IMR-90 (cell line): ENCODE measurements around the gene RNU6-1. TPM values are rescaled to one million over a fixed set of nuclear protein-coding genes. Genes with fewer than 3 reads are reported as not detected.

Source experiments
- ATAC-seq: fragments of 200-7000 bp; cut with Tn5 transposase; 2 replicates; pipeline ENCODE4 v1.9.1; 2020; ENCODE audit warnings: low read depth, mild to moderate bottlenecking, moderate library complexity
- Bru-seq: library from RNA; stranded (reverse); fragments of 400-500 nt; gene quantifications from one replicate; lab custom pipeline; 2021; lab: Mats Ljungman, UMichigan
- BruChase-seq, 2 experiments: library from RNA; stranded (reverse); fragments of 400-500 nt; gene quantifications; one replicate each; lab custom pipeline; 2021; lab: Mats Ljungman, UMichigan
- BruUV-seq: library from RNA; stranded (reverse); fragments of 400-500 nt; replicated peaks from 2 replicates; lab custom pipeline; 2021; lab: Mats Ljungman, UMichigan
- CTCF ChIA-PET: fragments of 300-600 bp; formaldehyde crosslinking; extraction: SDS; loops from one replicate; lab custom pipeline; 2021; ENCODE audit warnings: antibody characterized with exemption; lab: Yijun Ruan, JAX
- POLR2A ChIA-PET: fragments of 300-600 bp; sonication (Branson Sonifier 250); formaldehyde crosslinking; loops from one replicate; lab custom pipeline; 2022; ENCODE audit warnings: antibody characterized with exemption; ENCODE audit not compliant: unreplicated experiment; lab: Charles Lee
- DNase-seq: peaks from one replicate; pipeline ENCODE4 v3.0.0; 2013
- H2AFZ ChIP-seq: replicated peaks from 2 replicates; pipeline ENCODE3; 2013; ENCODE audit warnings: low read length, mild to moderate bottlenecking; ENCODE audit not compliant: poor library complexity
- H2AK5ac ChIP-seq: 2 replicates; pipeline ENCODE4 v1.6.1; 2013; ENCODE audit warnings: low read depth, low read length, inconsistent platforms
- H2AK9ac ChIP-seq: replicated peaks from 2 replicates; pipeline ENCODE3; 2013; ENCODE audit warnings: mild to moderate bottlenecking, low read depth, low read length, moderate library complexity; ENCODE audit not compliant: poor library complexity
- H2BK120ac ChIP-seq: 2 replicates; pipeline ENCODE4 v1.6.1; 2013; ENCODE audit warnings: low read depth, low read length, inconsistent platforms
- H2BK15ac ChIP-seq: 3 replicates; pipeline ENCODE4 v1.6.1; 2013; ENCODE audit warnings: low read depth, low read length, inconsistent platforms
- H2BK20ac ChIP-seq: 2 replicates; pipeline ENCODE4 v1.6.1; 2013; ENCODE audit warnings: low read depth, mild to moderate bottlenecking, inconsistent platforms, low read length, moderate library complexity
- H2BK5ac ChIP-seq: 2 replicates; pipeline ENCODE4 v1.6.1; 2013; ENCODE audit warnings: mild to moderate bottlenecking, low read depth, low read length, inconsistent platforms; ENCODE audit not compliant: poor library complexity, severe bottlenecking
- H3K14ac ChIP-seq: replicated peaks from 2 replicates; pipeline ENCODE4 v1.6.1; 2013; ENCODE audit warnings: low read depth, low read length, inconsistent platforms
- H3K18ac ChIP-seq: 2 replicates; pipeline ENCODE4 v1.6.1; 2013; ENCODE audit warnings: low read depth, low read length, control low read depth
- H3K23ac ChIP-seq: 2 replicates; pipeline ENCODE4 v1.6.1; 2013; ENCODE audit warnings: low read depth, low read length, inconsistent platforms
- H3K27ac ChIP-seq: 2 replicates; pipeline ENCODE4 v1.5.1; 2013; ENCODE audit warnings: mild to moderate bottlenecking, control low read depth, low read length; ENCODE audit not compliant: insufficient read depth
- H3K27me3 ChIP-seq: 2 replicates; pipeline ENCODE4 v1.6.1; 2013; ENCODE audit warnings: low read length; ENCODE audit not compliant: control insufficient read depth, insufficient read depth
- H3K36me3 ChIP-seq: 2 replicates; pipeline ENCODE4 v1.6.1; 2013; ENCODE audit warnings: low read length, mixed read lengths; ENCODE audit not compliant: control insufficient read depth, insufficient read depth
- H3K4ac ChIP-seq: 2 replicates; pipeline ENCODE4 v1.6.1; 2013; ENCODE audit warnings: low read depth, low read length, inconsistent platforms
- H3K4me1 ChIP-seq: 2 replicates; pipeline ENCODE4 v1.6.1; 2013; ENCODE audit warnings: low read length, mixed read lengths; ENCODE audit not compliant: control insufficient read depth, insufficient read depth
- H3K4me2 ChIP-seq: 2 replicates; pipeline ENCODE4 v1.6.1; 2013; ENCODE audit warnings: low read depth, mild to moderate bottlenecking, control low read depth, low read length, moderate library complexity
- H3K4me3 ChIP-seq: 2 replicates; pipeline ENCODE4 v1.5.1; 2013; ENCODE audit warnings: low read depth, mild to moderate bottlenecking, control low read depth, low read length, moderate library complexity; ENCODE audit not compliant: insufficient read depth
- H3K56ac ChIP-seq: 2 replicates; pipeline ENCODE4 v1.6.1; 2013; ENCODE audit warnings: low read length, inconsistent platforms; ENCODE audit not compliant: insufficient read depth; ENCODE audit errors: extremely low read depth
- H3K79me1 ChIP-seq, 2 experiments: 2 replicates each; pipeline ENCODE4 v1.6.1; 2013; ENCODE audit warnings: low read length in 2 of 2, inconsistent platforms in 1 of 2, low read depth in 1 of 2
- H3K9ac ChIP-seq: 2 replicates; pipeline ENCODE4 v1.6.1; 2013; ENCODE audit warnings: low read depth, low read length, control low read depth
- H3K9me1 ChIP-seq: 2 replicates; pipeline ENCODE4 v1.6.1; 2013; ENCODE audit warnings: low read length, inconsistent platforms; ENCODE audit not compliant: insufficient read depth
- H3K9me3 ChIP-seq: 2 replicates; pipeline ENCODE4 v1.6.1; 2013; ENCODE audit warnings: low read length; ENCODE audit not compliant: control insufficient read depth, insufficient read depth
- H4K20me1 ChIP-seq: 2 replicates; pipeline ENCODE4 v1.6.1; 2013; ENCODE audit warnings: low read length, inconsistent platforms; ENCODE audit not compliant: insufficient read depth
- H4K5ac ChIP-seq: 2 replicates; pipeline ENCODE4 v1.6.1; 2013; ENCODE audit warnings: mild to moderate bottlenecking, low read depth, low read length, control low read depth
- H4K8ac ChIP-seq, 2 experiments: 2 replicates each; pipeline ENCODE4 v1.6.1; 2013; ENCODE audit warnings: low read depth in 2 of 2, low read length in 2 of 2, control low read depth in 1 of 2, inconsistent platforms in 1 of 2
- H4K91ac ChIP-seq: 2 replicates; pipeline ENCODE4 v1.6.1; 2013; ENCODE audit warnings: low read depth, low read length, inconsistent platforms; ENCODE audit not compliant: insufficient read depth
- BHLHE40 ChIP-seq: fragments of 150-350 bp; IDR thresholded peaks from 2 replicates; pipeline ENCODE4 v1.6.1; 2016; ENCODE audit warnings: mild to moderate bottlenecking, low read depth, low read length
- CEBPB ChIP-seq: IDR thresholded peaks from 2 replicates; pipeline ENCODE4 v1.6.1; 2012; ENCODE audit warnings: low read depth, low read length, improper control_type of control experiment
- CHD1 ChIP-seq: IDR thresholded peaks from 2 replicates; pipeline ENCODE4 v1.6.1; 2012; ENCODE audit warnings: low read depth, low read length, improper control_type of control experiment
- ELK1 ChIP-seq: fragments of 150-350 bp; IDR thresholded peaks from 2 replicates; pipeline ENCODE4 v1.6.1; 2016; ENCODE audit warnings: low read depth, mild to moderate bottlenecking, low read length, moderate library complexity, borderline replicate concordance
- MAFK ChIP-seq: IDR thresholded peaks from 2 replicates; pipeline ENCODE4 v1.6.1; 2012; ENCODE audit warnings: low read depth, low read length, improper control_type of control experiment
- MAZ ChIP-seq: IDR thresholded peaks from 2 replicates; pipeline ENCODE4 v1.6.1; 2012; ENCODE audit warnings: low read depth, mild to moderate bottlenecking, low read length, improper control_type of control experiment, moderate library complexity, borderline replicate concordance
- MXI1 ChIP-seq: IDR thresholded peaks from 2 replicates; pipeline ENCODE4 v1.6.1; 2012; ENCODE audit warnings: low read depth, mild to moderate bottlenecking, low read length, moderate library complexity, borderline replicate concordance
- NFE2L2 ChIP-seq: fragments of 150-350 bp; IDR thresholded peaks from 2 replicates; pipeline ENCODE4 v1.6.1; 2016; ENCODE audit warnings: low read depth, mild to moderate bottlenecking, low read length
- POLR2A ChIP-seq: IDR thresholded peaks from 2 replicates; pipeline ENCODE4 v1.6.1; 2012; ENCODE audit warnings: mild to moderate bottlenecking, low read depth, low read length
- RAD21 ChIP-seq: IDR thresholded peaks from 2 replicates; pipeline ENCODE4 v1.6.1; 2012; ENCODE audit warnings: low read length, improper control_type of control experiment
- RCOR1 ChIP-seq: IDR thresholded peaks from 2 replicates; pipeline ENCODE4 v1.6.1; 2012; ENCODE audit warnings: mild to moderate bottlenecking, low read length, improper control_type of control experiment; ENCODE audit not compliant: insufficient replicate concordance
- RFX5 ChIP-seq: IDR thresholded peaks from 2 replicates; pipeline ENCODE4 v1.8.0; 2012; ENCODE audit warnings: low read depth, mild to moderate bottlenecking, low read length, moderate library complexity
- USF2 ChIP-seq: fragments of 150-350 bp; IDR thresholded peaks from 2 replicates; pipeline ENCODE4 v1.6.1; 2017; ENCODE audit warnings: mild to moderate bottlenecking, antibody characterized with exemption, low read length, low read depth
- WGBS, 2 experiments: methylation state at CpG; one replicate each; pipeline versions ENCODE4 v1.1.5 to v1.1.7; 2013; ENCODE audit warnings: missing lambda C conversion rate in 2 of 2; ENCODE audit not compliant: insufficient read length in 1 of 2; ENCODE audit errors: extremely low coverage in 2 of 2; 5-methylcytosine and 5-hydroxymethylcytosine counted together
- dilution Hi-C: fragments of 300-500 bp; cut with HindIII; formaldehyde crosslinking; loops from one replicate; pipeline ENCODE4 v1.14.3; 2018; ENCODE audit warnings: low sequenced_read_pairs; ENCODE audit not compliant: unreplicated experiment
- in situ Hi-C: fragments of 300-500 bp; cut with MboI; formaldehyde crosslinking; loops from 3 replicates; pipeline ENCODE4 v1.14.3; 2019; ENCODE audit warnings: low sequenced_read_pairs, inconsistent platforms, mixed read lengths
- intact Hi-C: fragments of 100-400 bp; cut with micrococcal nuclease; formaldehyde crosslinking; loops from 2 replicates; pipeline ENCODE4 v1.10.0; 2022
- long read RNA-seq: library from polyadenylated mRNA; unstranded; transcript quantifications from one replicate; pipeline ENCODE4 v2.0.0, GENCODE V29; 2021; ENCODE audit not compliant: unreplicated experiment
- polyA plus RNA-seq, 3 experiments: library from polyadenylated mRNA; depleted of rRNA; stranded (reverse); fragments of >200 nt; gene quantifications; 2 replicates each; pipeline ENCODE4 v1.2.3, GENCODE V29; 2012; ENCODE audit warnings: low replicate concordance in 1 of 3
- total RNA-seq: library from RNA; depleted of rRNA; stranded (reverse); fragments of >200 nt; gene quantifications from 2 replicates; pipeline ENCODE4 v1.2.3, GENCODE V29; 2012; rRNA removed

Gene RNU6-1
- not detected in 2 replicates for total RNA-seq
- polyA plus RNA-seq (2012; rRNA removed) = not detected in 2 replicates
- polyA plus RNA-seq (2012; cell fraction: cytosol; rRNA removed) = not detected in 2 replicates
- not detected in 2 replicates for polyA plus RNA-seq (2012; cell fraction: nucleus; rRNA removed; ENCODE audit: low replicate concordance)
- not detected for Bru-seq, nascent RNA
- BruChase-seq, experiment 1, labeled RNA remaining after a 6-hour chase = not detected
- BruChase-seq, experiment 2, labeled RNA remaining after a 2-hour chase = not detected
- long read RNA-seq, partial matches to known transcripts = 0 of 1 reads
- long read RNA-seq, other reads (novel, unspliced or antisense) = 0 of 1 reads

GRCh38 chr15:67839929-67840748 lies at the start of gene RNU6-1:
Gene RNU6-1, minus strand, starts transcription at chr15:67840045.
- H3K27me3 ChIP-seq = peaks cover 23% of the 10 kb centered on the region
- in situ Hi-C loops (loop anchor here (5.0 kb wide), 2 partner anchors 383 to 898 kb away; no protein-coding TSS in a partner anchor), dilution Hi-C loops (no loop called here), intact Hi-C loops (loop anchor here (2.0 to 10.0 kb wide), 5 partner anchors 315 to 775 kb away; partner anchors contain the start of gene SMAD3)
- no TSS peak for BruUV-seq
- H3K4ac ChIP-seq = peak within 1 kb of the TSS; percentile 81
- H3K4me2 ChIP-seq = peak within 1 kb of the TSS; percentile 89
- H2BK5ac ChIP-seq = peak within 1 kb of the TSS; percentile 90
- H4K5ac ChIP-seq = peak within 1 kb of the TSS; percentile 73
- peaks cover 15% of the 10 kb centered on the region; the same call in 1 of the 2 replicates for H3K4me1 ChIP-seq
- no peak within 1 kb of the TSS for H2AK5ac ChIP-seq
- 0 out of 2 replicates have a peak, but pooled peaks cover 6% of the 10 kb centered on the region for H3K9me1 ChIP-seq
- H3K27ac ChIP-seq = peak within 1 kb of the TSS; percentile 96
- peak within 1 kb of the TSS; percentile 81; the same call in 1 of the 2 replicates for H3K56ac ChIP-seq
- peak within 1 kb of the TSS; percentile 53; the same call in 1 of the 3 replicates for H2BK15ac ChIP-seq
- 1% methylated on average over 28 of the region's 62 CpGs; no CpG with 5 or more reads in 1 of the 2 experiments for WGBS, 2 experiments
- H3K18ac ChIP-seq = peak within 1 kb of the TSS; percentile 75
- DNase-seq (peak; percentile 91), ATAC-seq (peak; percentile 81)
- peak within 1 kb of the TSS; percentile 85 for H2AK9ac ChIP-seq
- H3K79me1 ChIP-seq = no peaks in the 10 kb centered on the region
- H4K91ac ChIP-seq = peak within 1 kb of the TSS; percentile 86
- no peaks in the 10 kb centered on the region for H3K9me3 ChIP-seq
- ChIA-PET CTCF (interaction anchor here (1.4 kb wide), 1 partner anchor 313 kb away, joined by 3 read pairs; no protein-coding TSS in a partner anchor), POLR2A (interaction anchor here (0.6 kb wide), 1 partner anchor 332 kb away, joined by 7 read pairs; no protein-coding TSS in a partner anchor)
- peak within 1 kb of the TSS; percentile 74 for H3K4me3 ChIP-seq
- peak within 1 kb of the TSS; percentile 70 for H3K23ac ChIP-seq
- H2BK120ac ChIP-seq = peak within 1 kb of the TSS; percentile 80
- H2AFZ ChIP-seq = peak within 1 kb of the TSS; percentile 99
- H4K8ac ChIP-seq = peak within 1 kb of the TSS; percentile 78 to 95; a peak in 3 of 4 replicates
- H3K14ac ChIP-seq = peak within 1 kb of the TSS; percentile 94
- H3K36me3 ChIP-seq = no peaks in the 10 kb centered on the region
- 0 out of 2 replicates have a peak within 1 kb of the TSS, but pooled peaks have one; percentile 10 for H2BK20ac ChIP-seq
- H3K9ac ChIP-seq = peak within 1 kb of the TSS; percentile 93
- H4K20me1 ChIP-seq = no peaks in the 10 kb centered on the region
- TF ChIP-seq POLR2A (peak; percentile 49; the same call in 1 of the 2 replicates), MXI1 (no peak), USF2 (peak; percentile 99), MAZ (peak; percentile 25; the same call in 1 of the 2 replicates), ELK1 (no peak), MAFK (no peak), NFE2L2 (0 out of 2 replicates have a peak, but pooled peaks have one; percentile 23), RAD21 (no peak), BHLHE40 (0 out of 2 replicates have a peak, but pooled peaks have one; percentile 26), RCOR1 (no peak), CHD1 (no peak), CEBPB (no peak), RFX5 (no peak)
